Left ventricle myocardium inferior (tissue), 1 donor: Measurements from ENCODE around the gene CENPB. TPM values are rescaled to one million over a fixed set of nuclear protein-coding genes. Genes with fewer than 3 reads are reported as not detected.
"Not testable (repeated sequence)": the region's sequence is repeated elsewhere in the genome, so short reads cannot be mapped to it uniquely, and the experiment has no call there.

Experiments used
- DNase-seq: peaks from one replicate; pipeline ENCODE4 v3.0.0-alpha.2; 2020
- H3K27ac ChIP-seq: fragments of 200-600 bp; replicated peaks from 2 replicates; pipeline ENCODE4 v1.8.0; 2021
- H3K27me3 ChIP-seq: fragments of 200-600 bp; 2 replicates; pipeline ENCODE4 v1.8.0; 2021; ENCODE audit warnings: low read depth
- H3K36me3 ChIP-seq: fragments of 200-600 bp; 2 replicates; pipeline ENCODE4 v1.8.0; 2021
- H3K4me1 ChIP-seq: fragments of 200-600 bp; 2 replicates; pipeline ENCODE4 v1.8.0; 2021
- H3K4me3 ChIP-seq: fragments of 200-600 bp; 2 replicates; pipeline ENCODE4 v1.8.0; 2021; ENCODE audit warnings: mild to moderate bottlenecking, moderate library complexity
- H3K9me3 ChIP-seq: fragments of 200-600 bp; replicated peaks from 2 replicates; pipeline ENCODE4 v1.8.0; 2021
- intact Hi-C: fragments of 100-400 bp; cut with micrococcal nuclease; formaldehyde crosslinking; loops from one replicate; pipeline ENCODE4 v1.11.0; 2022
- long read RNA-seq: library from polyadenylated mRNA; unstranded; transcript quantifications from one replicate; pipeline ENCODE4 v2.0.0, GENCODE V29; 2021
- total RNA-seq: library from RNA; stranded (reverse); fragmentation: NEBNext Ultra II Directional; extraction: Animal tissue kit (Norgen Biotek cat#: 25700); gene quantifications from one replicate; pipeline ENCODE4 v1.2.1, GENCODE V29; 2021
- TF ChIP-seq, protein P1 (sequence below): fragments of 200-600 bp; IDR thresholded peaks from 2 replicates; pipeline ENCODE4 v1.8.0; 2021; ENCODE audit warnings: antibody characterized with exemption, mild to moderate bottlenecking, borderline replicate concordance
- donor health status: DM: no; HTN: yes; CAD: no; lungs with severe emphysema.

Gene CENPB, protein sequence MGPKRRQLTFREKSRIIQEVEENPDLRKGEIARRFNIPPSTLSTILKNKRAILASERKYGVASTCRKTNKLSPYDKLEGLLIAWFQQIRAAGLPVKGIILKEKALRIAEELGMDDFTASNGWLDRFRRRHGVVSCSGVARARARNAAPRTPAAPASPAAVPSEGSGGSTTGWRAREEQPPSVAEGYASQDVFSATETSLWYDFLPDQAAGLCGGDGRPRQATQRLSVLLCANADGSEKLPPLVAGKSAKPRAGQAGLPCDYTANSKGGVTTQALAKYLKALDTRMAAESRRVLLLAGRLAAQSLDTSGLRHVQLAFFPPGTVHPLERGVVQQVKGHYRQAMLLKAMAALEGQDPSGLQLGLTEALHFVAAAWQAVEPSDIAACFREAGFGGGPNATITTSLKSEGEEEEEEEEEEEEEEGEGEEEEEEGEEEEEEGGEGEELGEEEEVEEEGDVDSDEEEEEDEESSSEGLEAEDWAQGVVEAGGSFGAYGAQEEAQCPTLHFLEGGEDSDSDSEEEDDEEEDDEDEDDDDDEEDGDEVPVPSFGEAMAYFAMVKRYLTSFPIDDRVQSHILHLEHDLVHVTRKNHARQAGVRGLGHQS
- 70.7 TPM for total RNA-seq
- long read RNA-seq, transcript CENPB-201 (1 exons, 2,840 nt): major isoform, 27 of 28 reads
- long read RNA-seq, partial matches to known transcripts: 0 of 28 reads
- long read RNA-seq, other reads (novel, unspliced or antisense): 1 of 28 reads

DNA sequence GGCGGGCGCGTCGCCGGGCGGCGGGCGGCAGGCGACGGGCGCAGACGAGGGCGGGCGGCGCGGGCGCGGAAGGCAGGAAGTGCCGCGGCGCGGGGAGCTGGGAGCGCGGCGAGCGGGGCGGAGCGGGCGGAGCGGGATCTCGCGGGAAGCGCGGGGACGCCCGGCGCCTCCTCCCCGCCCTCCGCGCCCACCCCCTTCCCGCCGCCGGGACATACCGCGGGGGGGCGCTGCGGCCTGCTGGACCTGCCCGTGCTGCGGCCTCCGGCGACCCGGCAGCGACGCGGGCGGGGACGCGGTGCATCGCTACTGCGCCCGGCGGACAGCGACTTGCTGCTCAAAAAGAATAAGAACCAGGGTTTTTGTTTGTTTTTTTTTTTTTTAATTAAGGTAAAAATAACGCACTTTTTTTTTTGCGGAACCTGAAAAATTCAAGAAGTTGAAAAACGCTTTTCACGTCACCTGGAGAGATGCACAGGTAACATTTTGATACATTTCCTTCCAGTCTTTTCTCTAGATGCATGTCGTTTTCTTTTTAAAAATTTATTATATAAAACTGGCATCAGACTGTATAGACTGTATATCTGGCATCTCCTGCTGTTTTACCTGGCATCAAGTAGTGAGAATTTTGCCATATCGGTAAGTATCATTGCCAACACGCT, at the start of gene CENPB:
Gene CENPB, minus strand, starts transcription at position 76 of the 659 bp plus-strand sequence. CDS start 257 bp downstream, outside the sequence.
- H3K27me3 ChIP-seq: no peaks in the 10 kb centered on the region
- peaks cover 6% of the 10 kb centered on the region for H3K36me3 ChIP-seq
- H3K9me3 ChIP-seq: no peaks in the 10 kb centered on the region
- peak within 1 kb of the TSS; percentile 92 for H3K27ac ChIP-seq
- peaks cover 40% of the 10 kb centered on the region for H3K4me1 ChIP-seq
- TF ChIP-seq, protein P1, sequence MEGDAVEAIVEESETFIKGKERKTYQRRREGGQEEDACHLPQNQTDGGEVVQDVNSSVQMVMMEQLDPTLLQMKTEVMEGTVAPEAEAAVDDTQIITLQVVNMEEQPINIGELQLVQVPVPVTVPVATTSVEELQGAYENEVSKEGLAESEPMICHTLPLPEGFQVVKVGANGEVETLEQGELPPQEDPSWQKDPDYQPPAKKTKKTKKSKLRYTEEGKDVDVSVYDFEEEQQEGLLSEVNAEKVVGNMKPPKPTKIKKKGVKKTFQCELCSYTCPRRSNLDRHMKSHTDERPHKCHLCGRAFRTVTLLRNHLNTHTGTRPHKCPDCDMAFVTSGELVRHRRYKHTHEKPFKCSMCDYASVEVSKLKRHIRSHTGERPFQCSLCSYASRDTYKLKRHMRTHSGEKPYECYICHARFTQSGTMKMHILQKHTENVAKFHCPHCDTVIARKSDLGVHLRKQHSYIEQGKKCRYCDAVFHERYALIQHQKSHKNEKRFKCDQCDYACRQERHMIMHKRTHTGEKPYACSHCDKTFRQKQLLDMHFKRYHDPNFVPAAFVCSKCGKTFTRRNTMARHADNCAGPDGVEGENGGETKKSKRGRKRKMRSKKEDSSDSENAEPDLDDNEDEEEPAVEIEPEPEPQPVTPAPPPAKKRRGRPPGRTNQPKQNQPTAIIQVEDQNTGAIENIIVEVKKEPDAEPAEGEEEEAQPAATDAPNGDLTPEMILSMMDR: peak; percentile 93
- DNase-seq: peak; percentile 92
- intact Hi-C loops: no loop called here
- peak within 1 kb of the TSS; percentile 81 for H3K4me3 ChIP-seq

DNA sequence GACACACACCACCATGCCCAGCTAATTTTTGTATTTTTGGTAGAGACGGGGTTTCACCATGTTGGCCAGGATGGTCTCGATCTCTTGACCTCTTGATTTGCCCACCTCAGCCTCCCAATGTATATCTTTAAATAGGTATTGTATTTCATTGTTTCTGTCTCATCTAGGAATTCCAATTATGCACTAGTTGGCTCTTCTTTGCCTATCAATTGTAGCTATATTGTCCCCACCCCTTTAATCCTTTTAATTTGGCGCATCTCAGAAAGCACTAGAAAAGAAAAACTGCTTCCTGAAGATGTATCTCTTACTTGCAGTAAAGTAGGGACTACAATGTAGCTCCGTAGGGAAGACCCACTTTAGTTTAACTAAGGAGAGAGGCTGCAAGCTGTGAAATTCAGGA, 49.6 kb upstream of the CENPB start:
- no peak overlapping the region for H3K4me3 ChIP-seq
- intact Hi-C loops: no loop called here
- no peaks in the 10 kb centered on the region for H3K36me3 ChIP-seq
- no peaks in the 10 kb centered on the region for H3K9me3 ChIP-seq
- no peak overlapping the region for H3K27ac ChIP-seq
- no peaks in the 10 kb centered on the region for H3K27me3 ChIP-seq
- H3K4me1 ChIP-seq: no peaks in the 10 kb centered on the region
- no peak for DNase-seq
- TF ChIP-seq, protein P1: no peak

DNA sequence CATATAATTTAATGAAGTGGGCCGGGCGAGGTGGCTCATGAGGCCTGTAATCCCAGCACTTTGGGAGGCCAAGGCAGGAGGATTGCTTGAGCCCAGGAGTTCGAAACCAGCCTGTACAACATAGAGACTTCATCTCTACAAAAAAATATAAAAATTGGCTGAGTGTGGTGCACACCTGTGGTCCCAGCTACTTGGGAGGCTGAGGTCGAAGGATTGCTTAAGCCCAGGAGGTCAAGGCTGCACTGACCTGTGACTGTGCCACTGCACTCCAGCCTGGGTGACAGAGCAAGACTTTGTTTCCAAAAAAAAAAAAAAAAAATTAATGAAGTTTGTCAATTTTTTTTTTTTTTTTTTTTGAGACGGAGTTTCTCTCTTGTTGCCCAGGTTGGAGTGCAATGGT, 43.4 kb upstream of the CENPB start:
- DNase-seq, H3K4me3 ChIP-seq, H3K9me3 ChIP-seq, H3K27me3 ChIP-seq, intact Hi-C loops, H3K36me3 ChIP-seq, H3K27ac ChIP-seq: not testable (repeated sequence)
- peaks cover 17% of the 10 kb centered on the region for H3K4me1 ChIP-seq

DNA sequence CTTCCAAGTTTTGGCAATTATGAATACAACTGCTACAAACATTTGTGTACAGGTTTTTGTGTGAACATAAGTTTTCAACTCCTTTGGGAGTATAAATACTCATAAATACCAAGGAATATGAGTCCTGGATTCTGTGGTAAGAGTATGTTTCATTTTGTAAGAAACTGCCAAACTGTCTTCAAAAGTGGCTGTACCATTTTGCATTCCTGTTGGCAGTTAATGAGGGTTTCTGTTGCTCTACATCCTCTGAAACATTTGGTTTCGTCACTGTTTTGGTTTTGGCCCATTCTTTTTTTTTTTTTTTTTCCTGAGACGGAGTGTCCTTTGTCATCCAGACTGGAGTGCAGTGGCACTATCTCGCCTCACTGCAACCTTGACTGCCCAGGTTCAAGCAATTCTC, 42.3 kb upstream of the CENPB start:
- Histone ChIP-seq H3K4me3 (no peak overlapping the region), H3K27me3 (no peaks in the 10 kb centered on the region), H3K4me1 (peaks cover 20% of the 10 kb centered on the region), H3K27ac (no peak overlapping the region), H3K9me3 (no peaks in the 10 kb centered on the region), H3K36me3 (peaks cover 21% of the 10 kb centered on the region)
- intact Hi-C loops: no loop called here
- TF ChIP-seq, protein P1: no peak
- DNase-seq: no peak

DNA sequence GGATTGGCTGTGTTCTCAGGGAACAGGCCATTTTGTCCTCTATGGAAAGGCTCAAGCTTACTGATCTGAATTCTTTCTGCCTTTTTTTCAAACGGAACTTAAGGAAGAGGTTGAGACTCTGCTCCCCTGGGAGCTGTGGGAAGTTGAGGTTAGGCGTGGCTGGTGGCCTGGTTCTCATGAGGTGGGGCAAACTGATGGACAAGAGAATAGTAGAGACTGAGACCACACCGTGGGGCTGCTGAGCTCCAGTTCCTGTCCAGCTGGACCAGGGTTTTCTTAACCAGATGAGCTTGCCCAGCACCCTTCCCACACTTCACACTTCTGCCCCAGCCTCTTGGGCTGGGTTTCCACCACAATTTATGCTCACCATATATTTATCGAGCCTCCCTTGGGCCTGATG, 39.9 kb upstream of the CENPB start:
- TF ChIP-seq, protein P1: no peak
- Histone ChIP-seq H3K4me3 (no peak overlapping the region), H3K27me3 (no peaks in the 10 kb centered on the region), H3K9me3 (no peaks in the 10 kb centered on the region), H3K4me1 (peaks cover 28% of the 10 kb centered on the region), H3K36me3 (peaks cover 40% of the 10 kb centered on the region), H3K27ac (peak overlapping the region; percentile 42)
- intact Hi-C loops: no loop called here
- DNase-seq: no peak
